ENCODE results near the gene MAGI2.

- TF ChIP-seq EZH2 (IDR thresholded peaks at IDR 0.05; ENCODE audit: insufficient read depth, poor library complexity, severe bottlenecking) (no peak), EZH2phosphoT487 (IDR thresholded peaks at IDR 0.05; ENCODE audit: insufficient read depth, low read depth) (no peak)
Measured at GRCh38 chr7:79361214-79361613, 92.3 kb downstream of the MAGI2 start.
